DMS153 treated with DMSO at 0.1 percent for 48 hours (cell line): Measurements from ENCODE around the gene XPNPEP2.

ENCODE experiments used
- DNase-seq: peaks from one replicate; lab custom pipeline; 2025; ENCODE audit not compliant: unreplicated experiment; lab: John Stamatoyannopoulos, UW

XPNPEP2 gene, protein sequence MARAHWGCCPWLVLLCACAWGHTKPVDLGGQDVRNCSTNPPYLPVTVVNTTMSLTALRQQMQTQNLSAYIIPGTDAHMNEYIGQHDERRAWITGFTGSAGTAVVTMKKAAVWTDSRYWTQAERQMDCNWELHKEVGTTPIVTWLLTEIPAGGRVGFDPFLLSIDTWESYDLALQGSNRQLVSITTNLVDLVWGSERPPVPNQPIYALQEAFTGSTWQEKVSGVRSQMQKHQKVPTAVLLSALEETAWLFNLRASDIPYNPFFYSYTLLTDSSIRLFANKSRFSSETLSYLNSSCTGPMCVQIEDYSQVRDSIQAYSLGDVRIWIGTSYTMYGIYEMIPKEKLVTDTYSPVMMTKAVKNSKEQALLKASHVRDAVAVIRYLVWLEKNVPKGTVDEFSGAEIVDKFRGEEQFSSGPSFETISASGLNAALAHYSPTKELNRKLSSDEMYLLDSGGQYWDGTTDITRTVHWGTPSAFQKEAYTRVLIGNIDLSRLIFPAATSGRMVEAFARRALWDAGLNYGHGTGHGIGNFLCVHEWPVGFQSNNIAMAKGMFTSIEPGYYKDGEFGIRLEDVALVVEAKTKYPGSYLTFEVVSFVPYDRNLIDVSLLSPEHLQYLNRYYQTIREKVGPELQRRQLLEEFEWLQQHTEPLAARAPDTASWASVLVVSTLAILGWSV

DNA sequence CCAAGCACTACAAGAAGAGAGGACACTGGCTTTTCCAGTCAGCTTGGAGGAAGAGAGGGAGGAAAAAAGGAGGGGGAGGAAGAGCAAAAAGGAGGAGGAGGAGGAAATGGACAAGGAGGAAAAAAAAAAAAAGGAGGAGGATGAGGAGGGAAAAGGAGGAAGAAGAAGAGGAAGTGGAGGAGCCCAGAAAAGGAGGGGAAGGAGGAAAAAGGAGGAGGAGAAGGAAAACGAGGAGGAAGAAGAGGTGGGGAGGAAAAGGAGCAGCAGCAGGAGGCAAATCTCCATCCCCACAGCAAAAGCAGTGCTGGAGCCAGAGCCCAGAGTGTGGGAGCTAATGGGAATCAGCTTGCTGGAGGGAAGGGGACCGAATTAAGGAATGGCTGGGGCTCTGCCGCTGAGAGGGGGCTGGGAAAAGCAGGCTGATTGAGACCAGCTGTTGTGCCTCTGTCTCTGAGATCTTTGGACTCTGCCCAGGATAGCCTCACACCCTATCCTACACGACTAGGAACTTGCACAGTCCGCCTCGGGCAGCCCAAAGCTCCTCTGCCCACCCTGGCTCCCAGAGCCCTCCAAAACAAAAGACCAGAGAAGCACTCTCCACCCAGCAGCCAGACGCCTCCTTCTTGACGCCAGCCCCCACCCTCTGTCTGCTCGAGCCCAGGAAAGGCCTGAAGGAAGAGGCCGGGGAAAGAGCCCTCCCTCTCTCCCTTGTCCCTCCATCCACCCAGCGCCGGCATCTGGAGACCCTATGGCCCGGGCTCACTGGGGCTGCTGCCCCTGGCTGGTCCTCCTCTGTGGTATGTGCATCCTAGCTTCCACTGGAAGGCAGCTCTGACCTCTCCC, at the start of gene XPNPEP2:
TSS of gene XPNPEP2 (plus strand) at position 514 of the 843 bp plus-strand sequence. CDS start at position 749, 235 bp downstream.
- no peak for DNase-seq

DNA sequence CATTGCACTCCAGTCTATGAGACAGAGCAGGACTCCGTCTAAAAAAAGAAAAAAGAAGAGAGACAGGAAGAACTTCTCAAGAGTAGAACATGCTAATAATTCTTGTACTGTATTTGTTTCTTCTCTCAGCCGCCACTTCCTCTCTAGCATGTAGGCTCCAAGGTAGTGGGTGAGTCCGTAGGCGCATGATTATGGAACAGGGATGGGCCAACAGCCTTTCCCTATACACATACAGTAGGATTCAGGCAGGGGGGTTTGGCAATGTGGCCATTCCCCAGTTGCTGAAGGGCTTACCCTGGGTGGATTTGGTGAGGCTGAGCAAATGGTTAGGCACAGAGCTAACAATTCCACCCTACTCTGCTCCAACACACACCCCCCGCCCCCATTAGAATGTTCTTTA, 49.0 kb upstream of the XPNPEP2 start:
- DNase-seq: no peak

DNA sequence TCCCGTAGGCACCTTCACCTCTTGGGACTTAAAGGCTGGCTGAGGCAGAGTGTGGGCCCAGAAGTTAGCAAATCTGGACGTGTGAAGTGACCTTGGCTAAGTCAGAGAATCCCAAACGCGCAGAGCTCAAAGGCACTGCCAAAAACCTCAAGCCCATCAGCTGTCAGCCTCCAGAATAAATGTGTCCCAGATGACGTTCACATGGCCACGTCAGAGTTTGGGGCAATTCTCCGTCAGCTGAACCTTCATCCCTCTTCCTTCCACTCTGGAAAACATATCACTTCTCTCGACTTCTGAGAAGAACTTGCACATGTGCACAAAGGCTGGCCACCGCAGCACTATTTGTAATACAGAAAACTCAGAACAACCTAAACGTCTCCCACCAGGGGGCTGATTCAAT, 48.3 kb upstream of the XPNPEP2 start:
- DNase-seq: no peak

DNA sequence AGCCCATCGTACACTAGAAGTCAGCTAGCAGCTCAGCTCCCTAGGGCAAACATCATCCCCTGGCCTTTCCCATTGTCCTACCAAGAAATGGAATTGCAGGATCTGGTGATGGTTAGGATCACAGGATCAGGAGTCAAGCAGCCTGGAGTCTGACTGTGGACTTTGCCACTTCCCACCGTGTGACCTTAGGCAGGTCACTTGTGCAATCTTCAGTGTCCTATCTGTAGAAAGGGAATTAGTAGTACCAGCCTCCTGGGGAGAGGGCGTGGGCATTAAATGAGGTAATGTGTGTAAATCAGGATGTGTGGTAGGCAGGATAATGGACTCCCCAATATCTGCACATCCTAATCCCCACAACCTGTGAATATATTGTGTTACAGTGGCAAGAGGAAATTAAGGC, 45.4 kb upstream of the XPNPEP2 start:
- no peak for DNase-seq

DNA sequence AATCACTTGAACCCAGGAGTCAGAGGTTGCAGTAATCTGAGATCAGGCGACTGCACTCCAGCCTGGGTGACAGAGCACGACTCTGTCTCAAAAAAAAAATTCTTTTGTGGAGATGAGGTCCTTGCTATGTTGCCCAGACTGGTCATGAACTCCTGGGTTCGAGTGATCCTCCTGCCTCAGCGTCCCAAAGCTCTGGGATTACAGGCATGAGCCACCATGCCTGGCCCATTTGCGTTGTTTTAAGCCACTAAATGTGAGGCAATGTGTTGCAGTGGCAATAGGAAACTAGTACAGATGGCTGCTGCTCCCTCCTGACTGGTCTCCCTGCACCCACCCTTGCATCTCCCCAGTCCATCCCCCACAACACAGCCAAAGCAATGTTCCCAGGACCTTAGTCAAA, 44.0 kb upstream of the XPNPEP2 start:
- no peak for DNase-seq

DNA sequence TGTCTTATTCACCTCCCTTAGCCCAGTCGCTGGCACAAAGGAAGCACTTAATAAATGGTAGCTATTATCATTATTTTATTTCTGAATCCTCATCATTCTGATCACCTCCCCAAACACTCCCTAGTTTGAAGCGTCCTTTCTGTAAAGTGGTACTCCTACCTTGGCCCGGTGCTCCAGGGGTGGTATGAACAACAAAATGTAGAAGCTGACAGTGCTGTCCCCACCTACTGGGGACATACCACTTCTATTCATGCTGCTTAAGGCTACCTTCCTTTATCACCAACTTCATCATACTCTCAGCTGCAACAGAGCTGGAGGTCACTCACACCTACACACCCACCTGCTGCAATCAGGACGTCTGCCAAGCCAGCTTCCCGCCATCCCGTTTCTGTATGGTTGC, 43.2 kb upstream of the XPNPEP2 start:
- DNase-seq: no peak

DNA sequence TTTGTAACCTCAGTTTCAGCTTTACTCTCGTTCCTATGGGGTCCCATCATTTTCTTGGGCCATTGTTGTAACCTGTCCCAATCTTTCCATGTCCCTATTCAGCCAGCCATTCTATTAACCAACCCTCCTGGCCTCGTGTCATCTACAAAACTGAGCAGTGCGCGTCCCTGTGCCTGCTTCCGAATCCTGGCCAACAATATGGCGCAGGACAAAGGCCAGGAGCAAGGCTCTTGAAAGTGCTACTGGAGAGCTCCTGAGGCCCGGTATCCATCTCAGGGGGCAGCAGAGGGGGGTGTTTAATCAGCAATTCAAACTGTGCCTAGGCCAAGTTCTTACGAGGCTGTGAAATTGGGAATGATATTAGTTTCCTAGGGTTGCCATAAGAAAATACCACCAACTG, 42.8 kb upstream of the XPNPEP2 start:
- no peak for DNase-seq

DNA sequence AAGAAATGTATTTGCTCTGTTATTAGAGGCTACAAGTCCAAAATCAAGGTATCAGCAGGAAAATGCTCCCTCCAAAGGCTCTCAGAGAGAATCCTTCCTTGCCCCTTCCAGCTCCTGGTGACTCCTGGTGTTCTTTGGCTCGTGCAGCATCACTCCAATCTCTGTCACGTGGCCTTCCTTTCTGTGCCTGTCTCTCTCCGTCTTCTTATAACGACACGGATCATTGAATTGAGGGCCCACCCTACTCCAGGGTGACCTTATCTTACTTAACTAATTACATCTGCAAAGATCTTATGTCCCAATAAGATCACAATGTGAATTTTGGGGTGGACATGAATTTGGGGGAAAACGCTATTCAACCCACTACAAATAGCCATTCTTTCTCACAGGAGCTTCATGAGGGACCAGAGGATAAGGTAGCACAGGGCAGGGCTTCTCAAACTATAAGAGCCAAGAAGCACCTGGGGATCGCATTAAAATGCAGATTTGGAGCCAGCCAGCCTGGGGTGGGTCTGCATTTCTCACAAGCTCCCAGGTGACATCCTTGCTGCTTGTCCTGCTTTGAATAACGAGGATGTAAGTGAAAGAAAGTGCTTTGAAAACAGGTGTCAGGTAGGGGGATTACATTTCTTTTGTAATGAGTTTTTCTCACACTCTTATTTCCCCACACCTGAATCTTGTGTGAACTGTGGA, 42.2 kb upstream of the XPNPEP2 start:
- DNase-seq: no peak

DNA sequence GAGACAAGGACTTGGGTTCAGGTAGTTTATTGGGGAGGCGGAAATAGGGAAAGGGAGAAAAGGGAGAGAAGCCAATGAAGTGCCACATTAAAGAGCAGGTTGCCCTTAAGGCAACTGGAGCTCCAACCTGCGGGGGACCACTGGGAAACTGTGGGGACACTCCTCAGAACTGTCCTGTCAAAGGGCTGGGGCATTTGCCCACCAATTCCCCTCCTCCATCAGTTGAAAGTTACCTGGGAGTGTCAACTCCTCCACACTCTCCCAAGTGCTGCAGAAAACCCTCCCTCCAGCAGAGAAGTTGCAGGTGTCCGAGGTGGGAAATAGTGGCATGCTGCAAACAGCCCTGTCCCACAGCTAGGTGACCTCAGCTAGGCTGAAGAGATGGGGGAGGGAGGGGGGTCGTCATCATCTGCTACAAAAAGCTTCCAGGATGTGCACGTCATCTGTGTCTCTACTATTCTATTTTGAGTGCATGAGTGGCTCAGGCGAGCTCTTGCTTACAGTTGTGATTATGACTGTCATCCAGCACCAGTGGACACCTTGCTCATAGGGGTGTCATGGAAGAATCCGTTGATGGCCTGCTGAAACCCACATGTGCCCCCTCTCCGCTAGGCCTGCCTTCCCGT, 41.5 kb upstream of the XPNPEP2 start:
- no peak for DNase-seq

DNA sequence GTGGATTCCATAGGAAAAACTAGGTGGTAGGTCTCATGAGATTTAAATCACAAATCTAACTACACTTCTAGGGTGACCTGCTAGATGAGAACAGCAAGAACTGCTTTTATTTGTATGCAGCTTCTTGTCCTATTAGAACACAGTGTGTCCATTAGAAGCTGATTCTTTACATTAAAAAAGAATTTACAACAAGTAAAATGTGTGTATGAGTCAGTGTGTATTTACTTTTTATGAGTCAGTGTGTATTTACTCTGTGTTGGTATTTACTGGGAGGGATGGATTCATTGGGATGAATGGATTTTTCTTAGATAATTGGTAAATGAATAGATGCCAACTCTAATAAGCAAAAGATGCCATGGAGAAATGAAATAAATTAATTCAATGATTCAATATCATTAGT, 40.6 kb upstream of the XPNPEP2 start:
- no peak for DNase-seq

DNA sequence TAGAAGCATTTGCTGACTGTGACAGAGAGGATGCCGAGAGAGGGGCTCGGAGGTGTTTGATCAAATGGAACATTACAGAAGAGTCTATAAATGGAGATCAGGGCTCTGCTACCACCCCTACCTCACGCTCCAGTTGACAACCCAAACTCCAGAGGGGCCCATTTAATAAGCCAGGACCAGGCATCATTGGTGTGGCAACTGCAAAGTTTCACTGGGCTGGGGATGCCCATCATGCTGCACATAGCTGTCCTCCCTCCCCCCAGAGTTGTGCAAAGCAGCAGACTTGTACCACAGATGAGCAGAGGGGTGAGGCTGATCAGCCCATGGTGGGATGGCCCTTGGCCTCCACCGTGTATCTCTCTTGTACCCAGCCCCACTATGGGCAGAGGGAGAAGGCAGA, 38.2 kb upstream of the XPNPEP2 start:
- DNase-seq: no peak

DNA sequence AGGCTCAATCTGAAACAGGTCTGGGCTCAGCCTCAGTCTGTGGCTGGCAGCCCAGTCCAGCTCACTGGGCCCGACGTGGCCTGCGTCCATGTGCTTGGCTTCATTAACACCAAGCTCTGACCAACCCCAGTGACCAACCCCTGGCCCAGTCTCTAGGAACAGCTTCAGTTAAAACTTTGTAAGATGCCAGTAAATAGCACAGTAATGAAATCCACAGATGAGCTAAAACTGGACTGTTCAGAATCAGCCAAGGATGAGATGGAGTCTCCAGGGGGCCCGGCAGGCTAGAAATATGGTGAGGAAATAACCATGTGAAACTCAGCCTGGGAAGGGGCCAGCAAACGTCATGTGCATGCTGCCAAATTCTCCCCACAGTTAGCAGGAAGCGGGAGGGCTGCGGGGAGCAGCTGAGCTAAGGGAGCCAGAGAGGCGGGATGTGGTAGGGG, 37.1 kb upstream of the XPNPEP2 start:
- DNase-seq: no peak

DNA sequence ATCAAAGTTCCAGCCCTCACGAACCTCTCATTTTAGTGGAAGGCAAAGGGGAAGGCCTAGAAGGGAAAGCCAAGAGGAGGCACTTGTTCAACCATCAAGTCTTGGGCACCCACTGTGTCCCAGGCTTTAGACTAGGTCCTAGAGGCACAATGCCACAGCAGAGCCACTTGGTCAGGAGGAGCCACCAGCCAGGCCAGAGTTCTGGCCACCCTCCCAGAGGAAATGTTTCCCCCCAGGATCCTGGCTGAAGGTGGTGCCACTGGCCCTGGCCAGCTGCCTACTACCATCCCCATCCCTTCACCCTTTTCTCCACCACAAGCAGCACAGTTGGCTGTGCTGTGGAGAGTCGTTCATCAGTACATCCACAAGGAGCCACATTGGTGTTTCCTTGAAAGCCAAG, 34.3 kb upstream of the XPNPEP2 start:
- DNase-seq: no peak

DNA sequence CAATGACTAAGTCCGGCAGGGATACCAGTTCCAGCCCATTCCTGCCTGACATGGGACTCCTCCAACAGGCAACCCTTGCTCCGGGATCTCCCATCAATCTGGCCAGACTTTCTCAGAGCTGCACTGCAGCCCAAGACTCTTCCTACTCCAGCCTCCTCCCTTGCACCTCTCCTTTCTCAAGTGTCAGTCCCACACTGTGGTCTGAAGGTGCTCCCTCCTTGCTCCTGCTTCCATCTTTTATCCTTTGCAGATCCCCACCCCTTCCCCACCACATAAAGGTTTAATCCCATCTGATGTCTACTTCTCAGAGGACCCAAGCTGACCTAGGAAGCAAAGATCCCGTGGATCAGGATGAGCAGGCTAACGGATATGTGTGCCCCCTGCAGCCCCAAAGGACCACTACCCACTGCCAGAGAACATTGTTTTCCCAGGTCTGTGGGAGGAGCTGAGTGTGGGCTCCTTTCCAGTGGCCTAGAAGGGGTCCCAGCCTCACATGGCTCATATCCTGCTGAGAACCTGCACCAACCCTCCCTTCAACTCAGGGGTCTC, 33.3 kb upstream of the XPNPEP2 start:
- no peak for DNase-seq

DNA sequence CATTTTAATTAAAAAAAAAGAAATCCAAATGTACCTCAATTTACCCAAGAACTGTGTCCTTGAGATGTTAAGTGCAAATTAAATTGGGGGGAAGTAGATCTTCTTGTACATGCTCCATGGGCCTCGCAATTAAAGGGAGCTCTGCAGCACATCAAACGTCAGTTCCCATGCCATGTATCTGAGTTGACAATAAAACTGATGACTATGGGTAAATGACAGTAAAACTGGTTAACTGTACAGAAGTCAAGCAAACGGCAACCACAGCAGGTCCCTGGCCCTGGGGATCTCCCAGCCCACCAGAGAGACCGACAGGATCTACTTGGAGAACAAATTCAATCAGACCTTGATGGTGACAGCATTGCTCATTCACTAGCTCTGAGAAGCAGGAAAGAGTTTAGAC, 32.8 kb upstream of the XPNPEP2 start:
- DNase-seq: no peak

DNA sequence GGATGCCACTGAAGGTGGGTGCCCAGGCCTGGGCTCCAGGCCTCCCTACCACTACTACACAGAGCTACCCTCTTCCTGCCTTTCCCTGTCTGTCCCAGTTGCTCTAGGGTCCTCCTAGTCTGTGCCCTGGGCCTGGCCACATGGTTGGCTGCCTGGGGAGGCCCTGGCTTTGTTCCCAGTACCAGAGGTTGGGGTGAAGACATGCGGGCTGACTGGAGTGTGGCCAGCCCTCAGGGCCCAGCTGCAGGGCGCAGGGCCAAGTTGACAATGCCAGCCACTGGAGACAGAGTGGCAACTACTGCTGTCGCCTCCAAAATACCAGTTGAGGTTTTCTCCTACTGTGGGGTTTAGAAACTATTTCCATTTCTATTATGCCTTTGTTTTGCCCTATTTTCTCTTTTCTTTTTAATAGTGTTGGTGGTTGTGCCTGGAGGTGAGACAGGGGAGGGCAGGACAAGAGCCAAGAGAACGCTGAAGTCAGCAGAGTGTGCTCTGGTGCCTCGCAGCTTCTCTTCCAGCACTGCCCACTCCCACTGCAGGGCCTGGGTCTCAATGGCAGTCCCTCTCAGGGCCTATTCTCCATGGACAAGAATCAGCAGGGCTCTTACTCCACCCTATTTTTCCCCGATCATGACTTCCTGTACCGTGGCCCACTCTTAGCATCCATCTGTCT, 32.2 kb upstream of the XPNPEP2 start:
- DNase-seq: peak; percentile 56

DNA sequence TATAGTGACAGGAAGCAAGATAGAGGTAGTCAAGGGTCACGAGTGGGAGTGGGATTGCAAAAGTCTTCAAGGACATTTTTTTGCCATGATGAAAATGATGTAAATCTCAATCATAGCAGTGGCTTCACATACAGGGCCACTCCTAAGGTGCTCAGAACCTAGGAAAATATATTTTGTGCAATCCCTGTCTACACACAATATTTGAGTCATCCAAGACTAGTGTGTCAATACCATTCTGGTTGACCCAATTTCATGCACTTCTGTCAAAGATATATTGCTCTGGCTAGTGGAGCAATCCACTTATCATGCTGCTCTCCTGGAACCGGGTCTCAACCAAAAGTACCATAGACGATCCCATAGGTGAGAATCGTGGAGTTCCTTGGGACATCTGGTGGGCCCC, 24.2 kb upstream of the XPNPEP2 start:
- DNase-seq: no peak

DNA sequence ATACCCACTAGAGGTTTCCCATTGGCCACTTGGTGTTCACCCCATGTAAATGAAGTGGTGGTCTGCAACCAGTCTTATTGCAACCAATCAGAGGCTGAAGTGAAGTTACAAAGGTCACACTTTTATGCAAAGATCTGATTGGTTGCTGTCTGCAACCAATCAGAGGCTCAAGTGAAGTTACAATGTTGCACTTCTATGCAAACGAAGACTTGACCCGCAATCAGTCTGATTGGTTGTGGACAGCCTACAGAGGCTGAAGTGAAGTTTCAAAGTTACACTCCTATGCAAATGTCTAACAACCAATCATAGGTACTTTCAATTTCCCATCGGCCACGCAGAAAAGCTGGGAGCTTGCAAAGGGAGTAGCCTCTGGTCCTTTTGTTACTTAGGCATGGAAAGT, 22.3 kb upstream of the XPNPEP2 start:
- no peak for DNase-seq

DNA sequence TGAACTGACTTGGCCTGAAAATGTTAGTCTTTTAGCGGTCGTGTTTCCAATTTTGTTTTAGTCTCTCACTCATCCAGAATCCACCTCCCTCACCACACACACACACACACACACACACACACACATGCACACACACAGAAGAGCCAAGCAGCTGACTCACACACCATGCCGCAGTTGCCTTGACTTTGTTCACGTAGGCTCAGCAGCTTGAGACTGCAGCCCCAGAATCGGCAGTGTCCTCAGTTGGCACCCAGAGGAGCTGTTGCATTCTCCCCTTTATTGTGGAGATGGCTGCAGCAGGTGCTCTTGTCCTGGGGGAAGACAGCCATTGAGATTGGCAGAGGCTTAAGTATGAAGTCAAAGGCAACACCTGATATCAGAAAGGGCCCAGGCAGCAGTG, 20.9 kb upstream of the XPNPEP2 start:
- DNase-seq: no peak

DNA sequence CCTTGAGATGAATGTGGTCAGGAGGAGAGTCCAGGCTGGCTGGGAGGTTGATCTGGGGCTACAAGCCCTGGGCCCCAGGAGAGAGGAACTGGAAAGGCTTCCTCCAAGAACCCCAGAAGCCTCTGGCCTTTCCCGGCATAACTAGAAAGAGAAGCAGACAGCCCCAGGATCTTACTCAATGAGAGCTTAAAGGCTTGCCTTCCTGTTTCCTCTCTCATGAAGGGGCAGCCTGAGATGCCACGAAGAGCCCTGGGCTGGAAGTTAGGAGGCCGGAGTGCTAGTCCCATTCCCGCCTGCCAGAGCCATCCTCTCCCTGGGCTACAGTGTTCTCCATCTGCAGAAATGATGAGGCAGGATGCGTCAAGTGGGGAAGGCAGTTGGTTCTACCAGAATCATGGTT, 20.1 kb upstream of the XPNPEP2 start:
- no peak for DNase-seq
